ENCODE data around the gene NANOS3. TPM values are rescaled to one million over a fixed set of nuclear protein-coding genes. Genes with fewer than 3 reads are reported as not detected.

Gene NANOS3
- total RNA-seq, 1 donor from 2014 or later: 2.9 TPM

DNA sequence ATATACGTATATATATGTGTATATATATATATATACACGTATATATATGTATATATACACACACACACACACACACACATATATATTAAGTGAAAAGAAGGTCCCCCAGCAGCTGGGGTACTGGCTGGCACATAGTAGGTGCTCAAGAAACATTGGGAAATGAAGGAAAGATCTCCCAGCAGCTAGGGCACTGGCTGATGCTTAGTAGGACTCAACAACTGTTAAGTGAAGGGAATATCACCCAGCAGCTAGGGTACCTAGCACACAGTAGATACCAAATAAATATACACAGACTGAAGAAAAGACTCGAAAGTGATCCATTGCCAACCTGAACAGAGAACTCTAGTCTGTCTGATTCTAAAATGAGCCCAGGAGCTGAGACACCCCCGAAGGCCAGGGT lies 49.1 kb downstream of the NANOS3 start:
- Mint-ChIP-seq H3K36me3 (ENCODE audit: low read depth, unreplicated experiment) (peaks cover 37% of the 10 kb centered on the region), H3K9me3 (ENCODE audit: unreplicated experiment) (peaks cover 2% of the 10 kb centered on the region), H3K4me3 (ENCODE audit: unreplicated experiment) (no peak overlapping the region), H3K27ac (ENCODE audit: unreplicated experiment) (no peak overlapping the region), H3K4me1 (ENCODE audit: low read depth, unreplicated experiment) (no peaks in the 10 kb centered on the region), H3K27me3 (ENCODE audit: low read depth, unreplicated experiment) (no peaks in the 10 kb centered on the region)
- Histone ChIP-seq H3K27ac (ENCODE audit: low read depth, low read length) (no peak overlapping the region), H3K9ac (ENCODE audit: low read length) (no peak overlapping the region), H3K27me3 (ENCODE audit: insufficient read depth, low read length) (no peaks in the 10 kb centered on the region), H3K4me3 (ENCODE audit: insufficient read depth, low read depth, low read length) (no peak overlapping the region), H2AFZ (ENCODE audit: low read depth, low read length) (no peak overlapping the region), H3K36me3 (ENCODE audit: insufficient read depth, low read length) (peaks cover 3% of the 10 kb centered on the region), H3K9me3 (ENCODE audit: insufficient read depth, low read depth, low read length) (peaks cover 3% of the 10 kb centered on the region), H3K4me1 (ENCODE audit: insufficient read depth, low read length) (no peaks in the 10 kb centered on the region), H3K79me2 (ENCODE audit: insufficient read depth, low read length) (no peaks in the 10 kb centered on the region), H4K20me1 (ENCODE audit: insufficient read depth, low read length) (no peaks in the 10 kb centered on the region), H3K4me2 (ENCODE audit: low read length) (no peak overlapping the region)
- FAIRE-seq (no peak), DNase-seq (ENCODE audit: low read depth) (no peak)
- TF ChIP-seq EZH2 (IDR thresholded peaks at IDR 0.05; ENCODE audit: insufficient read depth, low read length): no peak
- TF ChIP-seq, protein P1, sequence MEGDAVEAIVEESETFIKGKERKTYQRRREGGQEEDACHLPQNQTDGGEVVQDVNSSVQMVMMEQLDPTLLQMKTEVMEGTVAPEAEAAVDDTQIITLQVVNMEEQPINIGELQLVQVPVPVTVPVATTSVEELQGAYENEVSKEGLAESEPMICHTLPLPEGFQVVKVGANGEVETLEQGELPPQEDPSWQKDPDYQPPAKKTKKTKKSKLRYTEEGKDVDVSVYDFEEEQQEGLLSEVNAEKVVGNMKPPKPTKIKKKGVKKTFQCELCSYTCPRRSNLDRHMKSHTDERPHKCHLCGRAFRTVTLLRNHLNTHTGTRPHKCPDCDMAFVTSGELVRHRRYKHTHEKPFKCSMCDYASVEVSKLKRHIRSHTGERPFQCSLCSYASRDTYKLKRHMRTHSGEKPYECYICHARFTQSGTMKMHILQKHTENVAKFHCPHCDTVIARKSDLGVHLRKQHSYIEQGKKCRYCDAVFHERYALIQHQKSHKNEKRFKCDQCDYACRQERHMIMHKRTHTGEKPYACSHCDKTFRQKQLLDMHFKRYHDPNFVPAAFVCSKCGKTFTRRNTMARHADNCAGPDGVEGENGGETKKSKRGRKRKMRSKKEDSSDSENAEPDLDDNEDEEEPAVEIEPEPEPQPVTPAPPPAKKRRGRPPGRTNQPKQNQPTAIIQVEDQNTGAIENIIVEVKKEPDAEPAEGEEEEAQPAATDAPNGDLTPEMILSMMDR (IDR thresholded peaks at IDR 0.05; ENCODE audit: insufficient read depth, low read depth, low read length): no peak

GRCh38 chr19:13926715-13927114 lies 49.8 kb downstream of the NANOS3 start:
- Mint-ChIP-seq H3K4me1 (ENCODE audit: low read depth, unreplicated experiment) (no peaks in the 10 kb centered on the region), H3K27me3 (ENCODE audit: low read depth, unreplicated experiment) (no peaks in the 10 kb centered on the region), H3K27ac (ENCODE audit: unreplicated experiment) (no peak overlapping the region), H3K9me3 (ENCODE audit: unreplicated experiment) (peaks cover 2% of the 10 kb centered on the region), H3K36me3 (ENCODE audit: low read depth, unreplicated experiment) (peaks cover 30% of the 10 kb centered on the region), H3K4me3 (ENCODE audit: unreplicated experiment) (no peak overlapping the region)
- H3K27me3 ChIP-seq (ENCODE audit: insufficient read depth, low read length): no peaks in the 10 kb centered on the region
- no peak for DNase-seq (ENCODE audit: low read depth)
- peaks cover 3% of the 10 kb centered on the region for H3K36me3 ChIP-seq (ENCODE audit: insufficient read depth, low read length)
- H3K27ac ChIP-seq (ENCODE audit: low read depth, low read length): no peak overlapping the region
- no peak overlapping the region for H3K4me3 ChIP-seq (ENCODE audit: insufficient read depth, low read depth, low read length)
- no peak overlapping the region for H3K9ac ChIP-seq (ENCODE audit: low read length)
- no peak overlapping the region for H3K4me2 ChIP-seq (ENCODE audit: low read length)
- no peak overlapping the region for H2AFZ ChIP-seq (ENCODE audit: low read depth, low read length)
- FAIRE-seq: no peak
- TF ChIP-seq EZH2 (IDR thresholded peaks at IDR 0.05; ENCODE audit: insufficient read depth, low read length): no peak
- TF ChIP-seq, protein P1 (IDR thresholded peaks at IDR 0.05; ENCODE audit: insufficient read depth, low read depth, low read length): no peak
- H3K9me3 ChIP-seq (ENCODE audit: insufficient read depth, low read depth, low read length): no peaks in the 10 kb centered on the region
- H3K4me1 ChIP-seq (ENCODE audit: insufficient read depth, low read length): no peaks in the 10 kb centered on the region
- no peaks in the 10 kb centered on the region for H3K79me2 ChIP-seq (ENCODE audit: insufficient read depth, low read length)
- H4K20me1 ChIP-seq (ENCODE audit: insufficient read depth, low read length): no peaks in the 10 kb centered on the region

DNA sequence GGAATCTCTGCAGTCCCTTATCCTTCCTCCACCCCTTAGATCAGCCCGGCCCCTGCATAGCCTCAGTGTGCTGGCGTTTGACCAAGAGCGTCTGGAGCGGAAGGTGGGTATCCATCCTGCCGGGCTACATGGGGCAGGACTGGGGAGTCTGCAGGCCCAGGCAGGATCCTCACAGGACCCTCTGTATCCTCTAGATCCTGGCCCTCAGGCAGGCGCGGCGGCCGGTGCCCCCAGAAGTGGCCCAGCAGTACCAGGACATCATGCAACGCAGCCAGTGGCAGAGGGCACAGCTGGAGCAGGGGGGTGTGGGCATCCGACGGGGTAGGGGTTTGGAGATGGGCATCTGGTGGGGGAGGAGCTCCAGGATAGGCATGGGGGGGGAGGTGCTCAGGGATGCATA lies 52.4 kb downstream of the NANOS3 start:
- Histone ChIP-seq H3K36me3 (ENCODE audit: insufficient read depth, low read length) (peaks cover 3% of the 10 kb centered on the region), H3K4me3 (ENCODE audit: insufficient read depth, low read depth, low read length) (no peak overlapping the region), H4K20me1 (ENCODE audit: insufficient read depth, low read length) (no peaks in the 10 kb centered on the region), H2AFZ (ENCODE audit: low read depth, low read length) (no peak overlapping the region), H3K27me3 (ENCODE audit: insufficient read depth, low read length) (no peaks in the 10 kb centered on the region), H3K9me3 (ENCODE audit: insufficient read depth, low read depth, low read length) (no peaks in the 10 kb centered on the region), H3K4me1 (ENCODE audit: insufficient read depth, low read length) (no peaks in the 10 kb centered on the region), H3K79me2 (ENCODE audit: insufficient read depth, low read length) (no peaks in the 10 kb centered on the region), H3K27ac (ENCODE audit: low read depth, low read length) (no peak overlapping the region), H3K9ac (ENCODE audit: low read length) (no peak overlapping the region), H3K4me2 (ENCODE audit: low read length) (no peak overlapping the region)
- DNase-seq (ENCODE audit: low read depth): no peak
- Mint-ChIP-seq H3K27ac (ENCODE audit: unreplicated experiment) (no peak overlapping the region), H3K36me3 (ENCODE audit: low read depth, unreplicated experiment) (peaks cover 15% of the 10 kb centered on the region), H3K4me1 (ENCODE audit: low read depth, unreplicated experiment) (no peaks in the 10 kb centered on the region), H3K4me3 (ENCODE audit: unreplicated experiment) (no peak overlapping the region), H3K9me3 (ENCODE audit: unreplicated experiment) (peaks cover 2% of the 10 kb centered on the region), H3K27me3 (ENCODE audit: low read depth, unreplicated experiment) (peaks cover 7% of the 10 kb centered on the region)
- no peak for TF ChIP-seq EZH2 (IDR thresholded peaks at IDR 0.05; ENCODE audit: insufficient read depth, low read length)
- TF ChIP-seq, protein P1 (IDR thresholded peaks at IDR 0.05; ENCODE audit: insufficient read depth, low read depth, low read length): no peak
- FAIRE-seq: no peak
